NCI-H345 treated with DMSO at 0.1 percent for 48 hours (cell line): ENCODE data around the gene DUSP5.
"Not testable (repeated sequence)": the region's sequence is repeated elsewhere in the genome, so short reads cannot be mapped to it uniquely, and the experiment has no call there.

Experiments used
- DNase-seq: peaks from one replicate; lab custom pipeline; 2025; ENCODE audit not compliant: unreplicated experiment; lab: John Stamatoyannopoulos, UW

DUSP5 gene

DNA sequence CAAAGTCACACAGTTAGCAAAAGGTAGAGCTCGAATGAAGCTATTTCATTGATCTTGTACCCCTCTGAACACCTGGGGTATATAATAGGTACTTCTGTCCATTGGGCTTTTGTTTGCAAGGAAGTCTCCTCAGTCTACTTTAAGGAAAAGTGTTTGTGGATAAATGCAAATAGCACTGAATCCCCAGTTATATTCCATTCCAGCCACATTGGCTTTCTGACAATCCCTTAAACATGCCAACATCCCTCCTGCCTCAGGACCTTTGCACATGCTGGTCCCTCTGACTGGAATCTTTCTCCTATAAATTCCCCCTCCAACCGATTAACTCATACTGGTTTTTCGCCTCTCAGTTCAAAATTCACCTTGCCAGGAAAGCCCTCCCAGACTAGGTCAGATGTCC lies 17.1 kb downstream of the DUSP5 start:
- no peak for DNase-seq

- DNase-seq = no peak
These were observed 19.2 kb downstream of the DUSP5 start for GRCh38 chr10:110516815-110517492.

DNA sequence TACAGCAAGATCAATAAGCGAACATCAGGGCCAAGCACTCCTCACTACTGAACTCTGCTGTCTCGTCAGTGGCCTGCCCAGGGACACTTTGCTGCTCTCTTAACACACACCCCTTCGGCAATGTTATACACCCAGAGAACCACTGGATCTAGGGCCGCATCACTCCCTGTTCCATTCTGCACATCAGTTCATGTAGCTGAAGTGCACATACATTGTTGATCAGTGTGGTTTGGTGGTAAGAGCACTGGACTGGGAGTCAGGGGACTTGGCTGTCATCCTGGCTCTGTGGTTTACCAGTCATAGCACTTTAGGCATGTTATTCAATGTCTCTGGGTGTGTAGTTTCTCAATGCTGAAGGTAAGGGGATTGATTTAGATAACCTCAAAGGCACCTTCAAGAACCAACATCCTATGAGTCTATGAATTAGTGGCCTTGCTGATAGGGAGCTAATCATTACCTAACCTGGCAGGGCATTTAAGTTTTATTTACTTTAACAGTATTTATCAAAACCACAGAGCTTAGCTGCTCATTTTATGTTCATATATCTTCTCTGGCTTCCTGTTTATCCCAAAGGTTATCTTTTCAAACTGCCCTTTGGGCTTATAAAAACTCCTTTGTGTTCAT lies 24.8 kb downstream of the DUSP5 start:
- DNase-seq = no peak

- no peak for DNase-seq
These were observed 26.0 kb downstream of the DUSP5 start for GRCh38 chr10:110523736-110524135.

DNA sequence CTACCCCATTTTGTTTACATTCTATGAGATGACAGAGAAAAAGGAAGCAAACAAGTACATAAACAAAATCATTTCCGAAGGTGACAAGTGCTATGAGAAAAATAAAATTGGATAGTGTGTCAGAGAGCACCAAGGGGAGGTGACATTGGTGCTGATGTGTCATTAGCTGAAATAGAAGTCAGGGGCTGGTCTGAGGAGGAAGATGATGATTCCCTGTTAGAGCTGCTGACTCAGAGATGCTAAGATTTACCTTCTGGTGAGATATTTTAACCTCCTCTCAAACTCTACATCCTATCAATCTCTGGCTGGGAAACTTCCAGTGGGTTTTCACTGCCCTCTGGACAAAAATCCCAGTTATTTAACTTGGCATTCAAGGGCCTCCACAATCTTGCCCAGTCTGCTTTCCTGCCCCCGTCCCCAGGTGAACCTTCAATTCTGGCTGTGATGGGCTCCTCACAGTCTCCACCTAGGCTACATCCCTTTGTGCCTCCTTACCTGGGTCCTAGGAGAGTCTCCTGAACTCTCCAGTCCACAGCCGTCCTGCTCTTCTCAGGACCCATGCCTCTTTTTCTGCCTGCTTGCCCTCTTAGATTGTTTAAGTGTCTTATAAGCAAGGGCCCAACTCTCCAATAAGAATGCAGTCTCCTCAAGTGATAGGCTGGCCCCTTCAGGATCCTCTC lies 26.6 kb downstream of the DUSP5 start:
- DNase-seq = no peak

DNA sequence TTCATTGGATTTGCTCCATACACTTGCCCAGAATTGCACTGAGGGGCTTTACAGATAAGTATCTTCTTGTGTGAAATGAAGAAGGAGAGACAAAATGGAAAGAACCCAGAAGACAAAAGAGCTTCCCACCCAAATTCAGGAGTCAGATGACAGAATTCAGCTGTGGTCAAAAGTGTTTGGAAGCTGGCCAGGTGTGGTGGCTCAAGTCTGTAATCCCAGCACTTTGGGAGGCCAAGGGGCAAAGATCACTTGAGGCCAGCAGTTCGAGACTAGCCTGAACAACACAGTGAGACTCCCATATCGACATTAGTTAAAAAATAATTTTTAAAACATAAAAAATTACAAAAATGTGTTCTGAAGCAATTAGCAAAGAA lies 27.1 kb downstream of the DUSP5 start:
- no peak for DNase-seq

DNA sequence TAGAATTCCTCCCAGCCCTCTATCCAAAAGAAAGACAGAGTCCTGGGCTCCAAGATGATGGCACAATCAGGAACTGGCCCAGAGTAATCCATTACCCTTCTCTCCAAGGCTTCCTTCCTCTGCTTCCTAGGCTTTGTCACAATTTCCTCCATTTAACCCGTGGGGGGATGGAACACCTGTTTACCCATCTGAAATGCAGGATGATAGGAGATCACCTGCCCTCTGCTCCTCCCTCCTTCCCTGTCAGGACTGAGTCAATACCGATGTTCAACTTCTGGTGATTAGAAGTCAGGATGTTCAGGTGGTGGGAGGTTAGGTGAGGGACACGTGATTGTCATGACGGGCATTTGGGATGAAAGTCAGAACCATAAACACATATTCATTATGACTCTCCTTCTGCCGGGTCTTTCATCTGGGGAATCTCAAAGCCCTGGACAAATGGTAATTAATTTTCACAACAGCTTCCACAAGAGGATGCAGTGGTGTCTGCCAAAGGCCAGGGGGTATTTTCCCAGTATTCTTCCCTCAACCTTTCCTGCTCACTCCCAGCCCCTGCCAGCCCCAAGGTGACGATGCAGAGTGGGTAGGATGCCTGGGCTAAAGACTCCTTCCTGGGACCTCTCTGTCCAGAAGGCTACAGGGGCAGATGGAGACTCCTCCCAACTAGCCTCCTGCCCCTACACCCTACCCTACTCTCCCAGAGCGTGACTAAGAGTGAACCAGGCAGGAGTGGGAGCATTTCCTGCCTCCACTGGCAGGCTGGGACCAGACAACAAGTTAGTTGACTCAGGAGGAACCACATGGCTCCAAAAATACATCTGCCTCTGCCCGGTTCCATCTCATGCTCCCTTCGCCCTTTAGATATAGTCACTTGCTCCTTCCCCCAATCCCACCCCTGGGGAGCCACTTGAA lies 27.9 kb downstream of the DUSP5 start:
- DNase-seq = no peak

DNA sequence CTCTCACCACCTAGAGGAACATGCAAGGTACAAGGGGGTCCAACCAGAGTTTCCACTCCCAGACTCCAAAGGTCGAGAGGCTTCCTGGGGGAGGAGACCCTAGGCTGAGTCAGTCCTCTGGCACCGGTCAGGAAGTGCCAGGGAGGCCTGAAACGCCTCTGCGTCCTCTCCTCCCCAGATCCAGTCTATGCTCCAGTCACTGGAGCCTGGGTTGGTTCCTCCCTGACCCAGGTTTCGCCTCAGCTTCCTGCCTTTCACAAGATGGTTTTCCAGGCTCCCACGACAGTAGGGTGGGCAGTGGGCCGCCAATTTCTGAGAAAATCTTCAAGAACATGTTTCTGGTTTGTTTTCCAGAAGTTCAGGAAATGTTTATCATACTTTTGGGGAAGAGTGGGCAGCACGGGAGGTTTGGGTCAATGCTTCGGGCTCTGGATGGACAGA lies 30.0 kb downstream of the DUSP5 start:
- DNase-seq = no peak

- DNase-seq = no peak
These were observed 30.7 kb downstream of the DUSP5 start for GRCh38 chr10:110528224-110528996.

DNA sequence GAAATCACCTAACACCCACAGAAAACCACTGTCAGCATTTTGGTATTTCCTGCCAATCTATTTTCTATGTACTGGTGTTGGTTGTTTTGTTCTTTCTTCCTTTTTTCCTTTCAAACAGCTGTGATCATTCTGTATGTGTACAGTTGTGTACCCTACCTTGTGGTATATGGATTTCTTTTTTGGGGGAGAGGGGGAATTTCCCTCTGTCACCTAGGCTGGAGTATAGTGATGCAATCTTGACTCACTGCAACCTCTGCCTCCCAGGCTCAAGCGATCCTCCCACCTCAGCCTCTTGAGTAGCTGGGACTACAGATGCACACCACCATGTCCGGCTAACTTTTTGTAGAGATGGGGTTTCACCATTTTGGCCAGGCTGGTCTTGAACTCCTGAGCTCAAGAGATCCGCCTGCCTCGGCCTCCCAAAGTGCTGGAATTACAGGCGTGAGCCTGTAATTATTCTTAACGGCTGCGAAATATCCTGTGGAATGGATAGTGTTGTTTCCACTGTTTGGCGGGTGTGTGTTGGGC lies 31.4 kb downstream of the DUSP5 start:
- DNase-seq = not testable (repeated sequence)

GRCh38 chr10:110529596-110530011 lies 31.9 kb downstream of the DUSP5 start:
- no peak for DNase-seq

DNA sequence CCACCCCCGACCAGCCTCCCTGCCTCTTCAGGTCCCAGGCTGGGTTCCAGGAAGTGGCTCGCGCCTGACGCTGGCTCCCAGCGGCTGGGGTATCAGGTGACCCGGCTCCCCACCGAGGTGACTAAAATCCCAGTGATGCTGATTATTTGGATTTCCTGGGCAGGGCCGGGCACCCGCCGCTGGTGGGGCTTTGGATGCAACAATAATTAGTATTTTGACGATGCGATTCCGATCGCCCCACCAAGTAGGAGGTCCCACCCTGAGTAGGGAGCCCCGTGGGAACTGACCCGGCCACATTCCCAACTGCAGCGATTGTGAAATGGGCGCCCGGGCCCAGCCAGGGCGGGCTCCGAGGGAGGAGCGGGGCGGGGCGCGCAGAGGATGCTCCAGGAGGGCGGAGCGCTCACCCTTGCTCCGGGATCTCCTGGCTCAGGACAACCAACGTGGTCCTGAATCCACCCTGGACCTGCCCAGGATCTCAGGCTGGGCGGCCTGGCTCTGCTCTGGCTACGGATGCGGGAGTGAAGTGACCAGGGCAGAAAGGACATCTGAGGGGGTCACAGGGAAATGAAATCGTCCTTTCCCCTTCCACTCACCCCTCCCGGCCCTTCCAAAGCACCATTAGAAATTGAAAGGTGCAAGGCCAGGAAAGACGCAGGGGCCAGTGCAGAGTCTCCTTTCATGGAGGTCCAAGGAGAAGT lies 32.6 kb downstream of the DUSP5 start:
- DNase-seq = no peak

GRCh38 chr10:110531687-110532086 lies 34.0 kb downstream of the DUSP5 start:
- no peak for DNase-seq

DNA sequence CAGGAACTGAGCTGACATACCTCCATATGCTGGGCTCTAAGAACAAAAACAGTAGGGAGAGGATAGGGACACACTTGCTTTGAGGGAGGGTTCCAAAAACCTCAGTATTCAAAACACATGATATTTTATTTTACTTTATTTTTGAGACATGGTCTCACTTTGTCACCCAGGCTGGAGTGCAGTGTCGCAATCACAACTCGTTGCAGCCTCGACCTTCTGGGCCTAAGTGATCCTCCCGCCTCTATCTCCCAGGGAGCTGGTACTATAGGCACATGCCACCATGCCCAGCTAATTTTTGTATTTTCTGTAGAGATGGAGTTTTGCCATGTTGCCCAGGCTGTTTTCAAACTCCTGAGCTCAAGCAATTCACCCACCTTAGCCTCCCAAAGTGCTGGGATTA lies 34.9 kb downstream of the DUSP5 start:
- DNase-seq = not testable (repeated sequence)

- DNase-seq = no peak
These were observed 35.4 kb downstream of the DUSP5 start for GRCh38 chr10:110533149-110533548.

- no peak for DNase-seq
These were observed 36.9 kb downstream of the DUSP5 start for GRCh38 chr10:110534571-110534970.

DNA sequence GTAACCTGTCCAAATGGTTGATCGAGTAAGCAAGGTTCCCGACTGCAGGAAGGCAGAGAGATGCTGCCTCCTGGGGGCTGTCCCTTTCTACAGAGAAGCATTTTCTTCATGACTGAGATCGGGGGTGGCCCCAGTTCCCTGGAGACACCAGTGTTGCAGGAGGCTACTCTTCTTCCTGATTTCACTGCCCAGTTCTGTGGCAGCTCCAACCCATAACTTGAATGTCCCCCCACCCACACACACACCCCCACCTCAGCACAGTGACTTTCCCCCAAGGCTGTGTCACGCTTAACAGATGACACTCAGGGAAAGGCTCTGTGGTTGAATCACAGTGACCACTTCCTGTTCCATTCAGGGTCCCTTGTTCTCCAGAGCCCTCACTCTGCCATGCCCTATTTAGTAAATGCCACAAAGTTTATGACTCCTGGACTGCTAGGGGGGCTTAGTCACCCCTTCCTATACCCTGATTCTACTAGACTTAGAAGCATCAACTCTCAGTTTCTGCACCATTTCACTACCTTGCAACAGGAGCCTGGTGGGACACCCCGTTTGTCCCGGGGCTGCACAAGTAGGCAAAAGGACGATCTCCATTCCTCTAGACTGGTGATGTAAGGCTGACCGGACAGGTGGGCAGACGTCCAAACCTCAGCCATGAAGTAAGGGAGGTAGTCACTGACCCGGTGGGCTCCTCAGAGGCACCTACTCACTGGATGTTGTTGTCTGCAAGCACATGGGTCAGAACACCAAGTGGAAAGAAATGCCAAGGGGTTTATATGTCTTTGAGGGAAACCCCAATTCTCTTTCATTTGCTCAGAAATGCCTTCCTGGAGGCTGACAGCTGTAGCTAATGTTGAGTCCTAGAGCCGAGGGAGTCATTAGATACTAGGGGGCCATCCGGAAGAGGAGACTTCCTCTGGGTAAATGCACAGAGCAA lies 38.5 kb downstream of the DUSP5 start:
- DNase-seq = no peak

- DNase-seq = no peak
These were observed 41.4 kb downstream of the DUSP5 start for GRCh38 chr10:110539091-110539490.

GRCh38 chr10:110540031-110540430 lies 42.3 kb downstream of the DUSP5 start:
- DNase-seq = no peak
